NCI-H2196 (cell line): ENCODE data around the gene UNC79.
"Not testable (repeated sequence)": the region's sequence is repeated elsewhere in the genome, so short reads cannot be mapped to it uniquely, and the experiment has no call there.

Source experiments
- DNase-seq: peaks from one replicate; lab custom pipeline; 2025; ENCODE audit not compliant: unreplicated experiment; lab: John Stamatoyannopoulos, UW

Gene UNC79

GRCh38 chr14:93430315-93431035 is at the start of gene UNC79:
Gene UNC79, plus strand, starts transcription at chr14:93430939. Its CDS starts 91 bp downstream, at chr14:93431030.
- peak; percentile 31 for DNase-seq

- DNase-seq = no peak
These were observed 49.1 kb upstream of the UNC79 start for GRCh38 chr14:93381644-93382043.

GRCh38 chr14:93384256-93384655 is 46.5 kb upstream of the UNC79 start:
- DNase-seq = not testable (repeated sequence)

GRCh38 chr14:93395231-93395630 is 35.5 kb upstream of the UNC79 start:
- no peak for DNase-seq

- no peak for DNase-seq
These were observed 34.3 kb upstream of the UNC79 start for GRCh38 chr14:93396456-93396855.

GRCh38 chr14:93398491-93398890 is 32.2 kb upstream of the UNC79 start:
- no peak for DNase-seq

GRCh38 chr14:93402951-93403350 is 27.8 kb upstream of the UNC79 start:
- no peak for DNase-seq

GRCh38 chr14:93410021-93410420 is 20.7 kb upstream of the UNC79 start:
- no peak for DNase-seq

- DNase-seq = no peak
These were observed 19.8 kb upstream of the UNC79 start for GRCh38 chr14:93410893-93411292.

GRCh38 chr14:93425136-93425535 is 5.6 kb upstream of the UNC79 start:
- DNase-seq = not testable (repeated sequence)

- DNase-seq = no peak
These were observed 4.0 kb upstream of the UNC79 start for GRCh38 chr14:93426750-93427149.

- peak; percentile 52 for DNase-seq
These were observed 414 bp downstream of the UNC79 start for GRCh38 chr14:93431036-93431670.

GRCh38 chr14:93454224-93454623 is 23.5 kb downstream of the UNC79 start:
- no peak for DNase-seq

- DNase-seq = no peak
These were observed 25.6 kb downstream of the UNC79 start for GRCh38 chr14:93456356-93456755.

GRCh38 chr14:93458234-93458633 is 27.5 kb downstream of the UNC79 start:
- DNase-seq = no peak

GRCh38 chr14:93462479-93462878 is 31.7 kb downstream of the UNC79 start:
- DNase-seq = no peak

- DNase-seq = no peak
These were observed 33.5 kb downstream of the UNC79 start for GRCh38 chr14:93464271-93464670.

- DNase-seq = no peak
These were observed 44.7 kb downstream of the UNC79 start for GRCh38 chr14:93475471-93475870.

GRCh38 chr14:93476305-93476704 is 45.6 kb downstream of the UNC79 start:
- no peak for DNase-seq

GRCh38 chr14:93479074-93479473 is 48.3 kb downstream of the UNC79 start:
- DNase-seq = not testable (repeated sequence)

GRCh38 chr14:93480867-93481266 is 50.1 kb downstream of the UNC79 start:
- DNase-seq = no peak

- DNase-seq = no peak
These were observed 51.0 kb downstream of the UNC79 start for GRCh38 chr14:93481758-93482157.

GRCh38 chr14:93490001-93490400 is 59.3 kb downstream of the UNC79 start:
- no peak for DNase-seq
